NCI-H748 (cell line): ENCODE data around the gene WNT8B.

ENCODE experiments used
- DNase-seq: peaks from one replicate; lab custom pipeline; 2025; ENCODE audit not compliant: unreplicated experiment; lab: John Stamatoyannopoulos, UW

Gene WNT8B

GRCh38 chr10:100516847-100517246 is 54.0 kb downstream of the WNT8B start:
- DNase-seq: peak; percentile 22

GRCh38 chr10:100518761-100519241 is 56.0 kb downstream of the WNT8B start:
- peak; percentile 66 for DNase-seq

- DNase-seq: peak; percentile 74
Observed at GRCh38 chr10:100519311-100520051, 56.7 kb downstream of the WNT8B start, which contains the start of gene SEC31B. TSS of gene SEC31B (minus strand) at chr10:100519861. CDS start at chr10:100516952, 2,909 bp downstream.

DNA sequence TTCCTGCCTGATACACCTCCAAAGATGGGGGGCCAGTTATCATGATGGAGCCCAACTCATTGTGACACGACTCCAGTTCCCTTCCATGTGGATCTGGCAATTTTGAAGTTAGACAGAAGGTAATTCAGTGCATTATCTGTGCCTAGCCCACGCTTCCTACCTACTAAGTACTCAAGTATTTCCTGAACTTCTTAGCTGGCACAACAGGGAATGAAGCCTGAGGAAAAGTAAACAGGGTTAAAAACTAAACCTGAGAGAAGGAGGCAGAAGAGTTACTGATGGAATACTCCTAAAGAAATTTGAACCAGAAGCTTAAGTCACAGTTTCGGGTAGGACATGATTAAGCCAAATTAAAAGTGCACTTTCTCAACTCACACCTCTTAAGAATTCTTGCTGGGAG is 58.0 kb downstream of the WNT8B start:
- DNase-seq: no peak

DNA sequence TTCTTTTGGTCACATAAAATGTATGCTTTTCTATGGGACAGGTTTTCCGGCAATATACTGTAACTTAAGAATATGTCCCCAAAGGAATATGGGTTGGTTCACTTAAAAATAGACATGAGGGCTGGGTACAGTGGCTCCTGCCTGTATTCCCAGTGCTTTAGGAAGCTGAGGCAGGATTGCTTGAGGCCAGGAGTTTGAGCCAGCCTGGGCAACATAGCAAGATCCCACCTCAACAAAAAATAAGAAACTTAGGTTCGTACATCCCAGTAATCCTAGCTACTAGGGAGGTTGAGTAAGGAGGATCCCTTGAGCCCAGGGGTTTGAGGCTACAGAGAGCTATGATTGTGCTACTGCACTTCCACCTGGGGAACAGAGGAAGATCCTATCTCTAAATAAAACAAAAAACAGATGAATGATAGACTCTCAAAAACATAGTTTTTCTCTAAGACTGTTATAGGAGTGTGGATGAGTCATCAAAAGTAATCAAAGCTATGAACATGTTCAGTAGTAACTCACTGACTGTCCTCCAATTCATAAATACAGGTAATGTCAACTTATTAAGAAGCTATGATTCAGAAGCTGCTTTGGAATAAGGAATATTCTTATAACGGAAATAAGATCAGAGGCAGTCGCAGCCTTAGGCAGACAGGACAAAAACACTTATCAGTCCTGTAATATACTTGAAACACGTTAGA is 59.4 kb downstream of the WNT8B start:
- DNase-seq: no peak

DNA sequence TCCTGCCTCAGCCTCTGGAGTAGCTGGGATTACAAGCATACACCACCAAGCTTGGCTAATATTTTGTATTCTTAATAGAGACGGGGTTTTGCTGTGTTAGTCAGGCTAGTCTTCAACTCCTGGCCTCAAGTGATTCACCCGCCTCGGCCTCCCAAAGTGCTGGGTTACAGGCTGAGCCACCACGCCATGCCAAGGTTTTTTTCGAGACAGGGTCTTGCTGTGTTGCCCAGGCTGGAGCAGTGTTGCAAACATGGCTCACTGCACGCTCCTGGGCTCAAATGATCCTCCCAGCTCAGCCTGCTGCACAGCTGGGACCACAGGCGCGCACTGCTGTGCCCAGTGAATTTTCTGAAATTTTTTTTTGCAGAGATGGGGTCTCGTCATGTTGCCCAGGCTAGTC is 60.1 kb downstream of the WNT8B start:
- no peak for DNase-seq

DNA sequence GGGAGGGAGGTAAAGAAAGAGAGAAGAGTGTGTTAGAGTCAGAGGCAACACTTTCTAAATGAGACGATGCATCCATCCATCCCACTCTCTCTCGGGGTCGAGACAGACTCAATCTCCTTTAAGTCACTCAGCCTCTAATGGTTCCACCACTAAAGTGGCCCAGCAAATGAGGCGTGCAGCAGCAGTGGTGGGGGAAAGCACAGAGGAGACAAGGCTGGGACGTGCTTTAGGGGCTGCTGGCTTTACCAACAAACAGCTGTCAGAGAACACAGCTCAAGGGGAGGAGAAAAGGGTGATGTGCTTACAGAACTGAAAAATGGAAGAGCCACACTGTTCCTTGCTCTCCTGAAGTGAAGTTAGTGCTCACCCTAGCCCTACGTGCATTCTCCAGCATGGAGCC is 61.4 kb downstream of the WNT8B start:
- no peak for DNase-seq

DNA sequence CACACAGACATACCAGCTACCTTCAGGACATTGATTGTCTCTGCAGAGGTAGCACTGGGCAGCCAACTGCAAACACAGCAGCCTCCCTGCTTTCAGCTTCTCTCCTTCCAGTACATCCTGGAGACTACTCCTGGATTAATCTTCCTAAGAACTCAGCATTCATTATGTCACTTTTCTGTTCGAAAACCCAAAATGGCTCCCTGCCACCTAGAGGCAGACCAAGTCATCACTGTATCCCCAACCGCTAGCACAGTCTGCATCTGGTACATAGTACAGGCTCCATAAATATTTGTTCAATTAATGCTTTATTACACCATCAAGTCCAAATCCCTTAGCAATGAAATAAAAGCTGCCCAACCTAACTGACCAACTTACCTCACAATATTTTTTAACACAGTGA is 61.8 kb downstream of the WNT8B start:
- DNase-seq: no peak

GRCh38 chr10:100528123-100528886 is 65.5 kb downstream of the WNT8B start:
- no peak for DNase-seq

- DNase-seq: no peak
Observed at GRCh38 chr10:100528921-100529474, 66.2 kb downstream of the WNT8B start.

DNA sequence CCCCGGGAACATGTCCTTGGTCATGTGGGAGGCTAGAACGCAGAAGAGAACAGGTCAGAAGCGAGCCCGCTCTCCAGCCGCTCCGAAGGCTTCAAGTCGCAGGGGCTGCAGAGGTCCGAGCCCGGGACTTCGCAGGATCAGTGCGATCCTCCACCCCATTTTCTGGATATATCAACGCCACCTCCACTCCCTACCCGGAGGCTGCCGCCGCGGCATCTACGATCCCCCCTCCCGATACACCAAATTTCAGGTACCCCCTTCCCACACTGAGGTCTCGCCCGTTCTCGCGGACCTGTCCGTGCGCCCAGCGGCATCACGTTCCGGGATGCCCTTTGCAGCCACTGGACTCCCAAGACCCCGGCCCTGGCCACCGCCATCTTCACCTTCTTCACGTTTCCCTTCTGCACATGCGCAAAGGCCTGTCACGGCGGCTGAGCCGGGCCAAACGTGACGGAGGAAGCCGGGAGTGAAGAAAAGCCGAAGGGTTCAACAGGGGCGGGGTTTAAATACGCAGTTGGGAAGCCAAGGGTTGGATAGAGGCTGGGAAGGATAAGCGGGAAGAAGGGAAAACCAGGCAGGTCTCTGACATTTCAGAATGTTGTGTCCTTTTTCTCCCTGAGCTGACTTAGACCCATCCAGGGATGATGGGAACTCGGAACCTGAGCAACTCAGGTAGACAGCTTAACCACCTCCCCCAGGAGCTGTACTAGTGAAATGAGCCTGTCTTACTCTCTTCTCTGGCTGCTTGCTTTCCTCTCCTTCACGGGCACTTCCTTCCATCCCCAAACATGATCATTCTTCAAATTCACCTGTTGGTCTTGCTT is 66.9 kb downstream of the WNT8B start, which contains the start of gene NDUFB8:
Gene NDUFB8 (minus strand): TSS at position 397 of the 824 bp plus-strand sequence. CDS start 20 bp downstream, at position 377.
- peak; percentile 81 for DNase-seq

- no peak for DNase-seq
Observed at GRCh38 chr10:100531761-100532160, 69.0 kb downstream of the WNT8B start.
